ENCODE results near the gene NEUROD1. TPM values are rescaled to one million over a fixed set of nuclear protein-coding genes. Genes with fewer than 3 reads are reported as not detected.

The NEUROD1 gene
- polyA plus RNA-seq, 3 donors, result 0.05 TPM; not detected in 2

DNA sequence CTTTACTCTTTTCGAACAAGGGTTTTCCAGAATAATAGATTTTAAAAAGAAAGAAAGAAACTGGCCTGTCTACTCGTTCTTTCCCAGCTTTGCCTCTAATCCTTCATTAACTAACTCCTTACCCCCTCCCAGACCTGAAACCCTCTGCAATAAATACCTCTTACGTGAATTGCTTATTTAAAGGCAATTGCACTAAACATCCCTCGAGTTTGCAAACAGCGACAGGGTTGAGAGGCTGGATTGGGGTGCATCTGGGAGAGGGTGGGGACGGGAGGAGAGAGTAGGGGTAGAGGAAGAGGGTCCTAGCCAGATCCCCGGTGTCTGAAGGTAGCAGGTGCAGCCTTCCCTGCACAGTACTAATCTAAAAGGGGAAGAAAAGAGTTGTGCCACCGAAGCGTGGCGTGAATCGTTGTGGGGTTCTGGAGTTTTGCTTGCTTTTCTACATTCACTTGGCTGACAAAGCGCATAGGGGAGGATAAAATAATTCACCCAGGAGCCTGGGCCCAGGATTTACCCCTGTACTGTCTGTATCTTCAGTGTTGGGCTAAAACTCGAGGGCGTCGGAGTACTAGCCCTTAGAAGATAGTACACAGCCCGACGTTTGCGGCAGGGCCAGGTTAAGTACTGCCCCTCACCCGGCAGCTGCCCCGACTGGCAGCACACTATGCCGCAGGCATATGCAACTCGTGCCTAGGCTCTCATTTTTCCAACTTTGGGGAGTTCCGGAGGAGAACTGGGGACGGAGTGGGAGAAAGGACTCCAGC, 1.9 kb upstream of the NEUROD1 start:
- no peak for DNase-seq (ENCODE audit: extremely low read depth in 1 of 11, low read depth in 9 of 11, low spot score in 4 of 11)

DNA sequence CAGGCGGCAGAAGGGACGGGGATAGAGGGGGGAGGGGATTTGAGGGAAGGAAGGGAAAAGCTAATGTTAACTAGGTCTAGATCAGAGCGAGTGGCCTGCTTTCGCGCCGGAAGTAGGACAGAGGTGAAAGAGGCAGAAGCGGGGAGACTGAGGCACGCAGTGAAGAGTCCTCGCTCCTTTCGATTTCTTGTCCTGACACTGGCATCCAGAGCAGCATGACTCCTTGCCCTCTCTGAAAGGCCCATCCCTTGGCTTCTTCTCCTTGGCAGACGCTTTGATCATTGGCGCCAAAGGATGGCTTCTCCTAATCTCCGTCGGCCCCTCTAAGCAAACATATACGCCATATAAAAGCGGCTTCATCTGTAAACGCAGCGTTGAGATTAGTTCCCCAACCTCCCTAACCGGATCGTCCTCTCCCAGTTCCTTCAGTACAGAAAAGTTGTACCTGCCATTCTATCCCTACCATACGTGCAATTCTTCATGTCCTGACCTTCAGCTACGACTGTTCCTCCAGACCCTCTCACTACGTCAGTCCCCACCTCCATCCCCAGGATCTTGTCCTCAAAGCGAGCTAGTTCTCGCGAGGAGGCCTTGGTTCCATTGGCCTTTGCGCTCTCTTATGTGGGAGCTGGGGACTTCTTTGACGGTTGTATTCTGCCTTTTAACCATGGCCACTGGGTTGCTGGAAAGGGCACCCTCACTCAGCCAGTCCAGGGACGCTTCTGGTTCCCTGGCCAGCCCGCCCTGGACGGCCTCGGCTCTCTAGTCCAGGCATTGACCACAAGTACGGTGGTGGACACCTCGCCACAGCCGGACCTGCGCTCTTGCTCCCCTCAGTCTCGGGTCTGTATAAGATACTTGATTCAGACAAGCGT, 857 bp upstream of the NEUROD1 start:
- DNase-seq (ENCODE audit: extremely low read depth in 1 of 11, low read depth in 9 of 11, low spot score in 4 of 11), result no peak

GRCh38 chr2:181679544-181679979, 755 bp downstream of the NEUROD1 start:
- DNase-seq (ENCODE audit: extremely low read depth in 1 of 11, low read depth in 9 of 11, low spot score in 4 of 11), result no peak

GRCh38 chr2:181678861-181679543, 1.3 kb downstream of the NEUROD1 start:
- DNase-seq (ENCODE audit: extremely low read depth in 1 of 11, low read depth in 9 of 11, low spot score in 4 of 11), result no peak

DNA sequence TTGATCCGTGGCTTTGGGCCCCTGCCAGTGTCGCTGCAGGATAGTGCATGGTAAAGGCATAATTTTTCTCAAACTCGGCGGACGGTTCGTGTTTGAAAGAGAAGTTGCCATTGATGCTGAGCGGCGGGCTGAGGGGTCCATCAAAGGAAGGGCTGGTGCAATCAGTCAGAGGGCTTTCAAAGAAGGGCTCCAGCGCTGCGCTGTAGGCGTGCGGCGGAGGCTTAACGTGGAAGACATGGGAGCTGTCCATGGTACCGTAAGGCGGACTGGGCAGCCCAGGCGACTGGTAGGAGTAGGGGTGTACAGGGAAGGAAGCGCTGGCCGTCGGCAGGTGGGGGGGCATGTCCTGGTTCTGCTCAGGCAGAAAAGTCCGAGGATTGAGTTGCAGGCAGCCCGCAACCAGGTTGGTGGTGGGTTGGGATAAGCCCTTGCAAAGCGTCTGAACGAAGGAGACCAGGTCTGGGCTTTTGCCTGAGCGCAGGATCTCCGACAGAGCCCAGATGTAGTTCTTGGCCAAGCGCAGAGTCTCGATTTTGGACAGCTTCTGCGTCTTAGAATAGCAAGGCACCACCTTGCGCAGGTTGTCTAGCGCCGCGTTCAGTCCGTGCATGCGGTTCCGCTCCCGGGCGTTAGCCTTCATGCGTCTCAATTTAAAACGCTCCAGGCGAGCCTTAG, 2.3 kb downstream of the NEUROD1 start:
- DNase-seq (ENCODE audit: extremely low read depth in 1 of 11, low read depth in 9 of 11, low spot score in 4 of 11), result peak; percentile 74 to 93 (median 86)

DNA sequence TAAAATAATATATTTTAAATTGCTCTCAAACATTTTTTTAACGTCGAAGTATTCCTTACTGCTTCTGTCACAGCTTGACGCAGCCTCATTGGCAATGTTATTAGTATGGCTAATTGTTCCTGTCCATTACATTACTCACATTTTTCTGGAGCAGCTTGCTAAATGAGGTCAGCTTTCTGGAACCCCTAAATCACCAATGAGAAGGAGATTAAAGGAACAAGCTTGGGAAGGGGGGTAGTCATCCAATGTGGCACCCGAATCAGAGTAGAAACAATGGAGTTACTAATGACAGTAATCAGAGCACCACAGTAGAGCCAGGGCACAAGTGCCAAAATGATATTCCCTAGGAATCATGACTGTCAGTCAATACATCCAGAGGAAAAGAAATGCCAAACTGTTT, 5.1 kb downstream of the NEUROD1 start:
- DNase-seq (ENCODE audit: extremely low read depth in 1 of 11, low read depth in 9 of 11, low spot score in 4 of 11), result no peak

DNA sequence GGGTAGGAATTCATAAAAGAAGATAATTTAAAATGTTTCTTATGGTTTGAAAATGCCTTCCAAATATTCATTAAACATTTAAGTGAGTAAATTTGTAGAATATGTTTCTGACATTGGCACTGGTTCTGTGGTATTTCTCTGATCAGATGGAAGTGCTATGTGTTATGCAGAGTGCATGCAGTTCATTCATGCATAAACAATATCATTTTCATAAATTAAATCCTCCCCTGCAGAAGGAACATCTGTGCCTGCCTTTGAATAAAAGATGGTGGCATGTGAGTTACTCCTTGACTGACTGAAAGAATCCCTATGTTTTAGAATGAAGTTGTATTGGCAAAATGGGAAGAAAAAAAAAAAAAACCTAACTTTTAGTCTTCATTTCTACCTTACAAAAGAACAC, 5.9 kb downstream of the NEUROD1 start:
- no peak for DNase-seq (ENCODE audit: extremely low read depth in 1 of 11, low read depth in 9 of 11, low spot score in 4 of 11)

DNA sequence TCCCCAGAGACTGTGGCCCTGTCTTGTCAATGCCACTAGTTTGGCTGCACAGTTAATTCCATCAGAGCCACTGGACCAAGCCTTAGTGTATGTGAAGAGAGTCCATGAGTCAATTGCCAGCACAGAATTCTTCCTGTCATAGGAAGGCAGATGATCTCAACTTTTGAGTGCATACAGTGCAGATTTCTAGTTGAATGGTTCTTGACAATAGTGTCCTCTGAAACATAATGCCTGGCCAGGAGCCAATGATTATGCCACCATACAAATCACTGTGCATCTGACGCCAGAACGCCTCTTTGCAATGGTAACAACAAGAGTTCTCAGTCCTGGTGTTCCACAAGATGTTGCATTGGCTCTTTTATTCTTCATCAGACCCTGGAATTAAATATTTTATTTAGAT, 7.1 kb downstream of the NEUROD1 start:
- DNase-seq (ENCODE audit: extremely low read depth in 1 of 11, low read depth in 9 of 11, low spot score in 4 of 11), result no peak

DNA sequence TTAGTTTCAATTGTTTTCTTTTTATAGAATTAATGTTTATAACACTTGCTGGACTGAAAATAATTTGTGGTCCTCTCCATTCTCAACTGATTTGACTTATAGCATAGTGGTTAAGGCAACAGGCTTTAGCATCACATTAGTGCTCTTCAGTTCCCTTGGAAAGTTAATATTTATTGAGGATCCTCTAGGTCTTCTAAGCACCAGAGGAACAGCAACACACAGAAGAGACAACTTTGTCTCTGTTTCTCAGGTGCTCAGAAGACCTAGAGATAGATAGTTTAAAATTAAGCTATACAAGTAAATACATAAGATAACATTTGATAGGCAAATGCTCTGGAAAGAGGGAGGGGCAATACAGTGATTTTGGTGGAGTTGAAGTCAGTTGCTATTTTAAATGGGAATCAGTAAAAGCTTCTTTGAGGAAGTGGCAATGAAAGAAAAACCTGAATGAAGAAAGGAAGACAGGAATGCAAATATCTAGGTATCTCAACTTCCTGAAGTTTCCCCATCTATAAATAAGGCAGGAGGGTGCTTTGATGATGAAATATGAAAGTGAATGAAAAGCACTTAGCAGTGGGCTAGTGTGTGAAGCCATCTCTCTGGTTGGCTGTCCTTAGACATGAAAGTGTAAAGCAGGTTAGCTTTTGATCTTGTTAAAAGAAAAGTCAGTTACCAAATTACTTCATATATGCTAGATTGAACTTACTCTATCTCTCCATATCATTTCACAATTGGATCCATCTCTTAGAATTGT, 7.9 kb downstream of the NEUROD1 start:
- no peak for DNase-seq (ENCODE audit: extremely low read depth in 1 of 11, low read depth in 9 of 11, low spot score in 4 of 11)

- no peak for DNase-seq (ENCODE audit: extremely low read depth in 1 of 11, low read depth in 9 of 11, low spot score in 4 of 11)
Measured at GRCh38 chr2:181670632-181671031, 9.7 kb downstream of the NEUROD1 start.

GRCh38 chr2:181667234-181667633, 13.1 kb downstream of the NEUROD1 start:
- DNase-seq (ENCODE audit: extremely low read depth in 1 of 11, low read depth in 9 of 11, low spot score in 4 of 11), result no peak

DNA sequence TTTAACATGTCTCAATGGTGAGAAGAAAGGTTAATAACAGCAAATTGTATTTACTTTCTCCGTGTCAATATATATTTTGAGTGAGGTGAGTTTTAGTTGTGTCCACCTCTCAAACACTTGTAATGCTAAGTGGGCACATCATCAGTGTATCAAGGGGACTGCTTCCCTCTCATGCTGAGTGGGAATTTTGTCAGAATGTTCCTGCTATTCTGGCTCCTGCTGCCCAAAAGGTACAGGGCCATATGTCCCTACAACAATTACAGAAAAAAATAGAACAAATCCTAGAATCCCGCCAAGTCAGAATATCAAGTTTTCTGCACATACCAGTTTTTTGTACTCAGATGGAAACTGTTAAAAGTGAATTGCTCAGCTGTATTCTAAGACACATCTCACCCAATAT, 18.0 kb downstream of the NEUROD1 start:
- DNase-seq (ENCODE audit: extremely low read depth in 1 of 11, low read depth in 9 of 11, low spot score in 4 of 11), result no peak

GRCh38 chr2:181660181-181660580, 20.1 kb downstream of the NEUROD1 start:
- DNase-seq (ENCODE audit: extremely low read depth in 1 of 11, low read depth in 9 of 11, low spot score in 4 of 11), result no peak

DNA sequence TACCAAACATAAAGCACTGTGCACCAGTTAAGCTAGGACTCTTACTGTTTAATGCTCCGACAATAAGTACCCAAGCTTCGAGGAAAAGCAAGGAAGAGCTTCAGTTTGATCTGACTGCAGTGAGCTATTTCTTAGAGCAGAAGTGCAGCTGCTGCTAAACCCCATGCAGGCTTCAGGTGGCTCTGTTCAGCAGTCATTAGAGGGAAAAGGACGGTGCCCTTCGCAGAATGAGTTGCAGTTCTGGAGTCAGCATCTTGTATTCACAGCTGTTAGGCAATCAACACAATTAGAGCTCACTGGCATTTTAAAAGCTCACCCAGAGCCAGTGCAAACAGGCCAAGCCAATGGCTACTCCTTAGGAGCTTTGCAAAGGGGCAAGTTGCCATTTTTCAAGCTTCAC, 21.9 kb downstream of the NEUROD1 start:
- no peak for DNase-seq (ENCODE audit: extremely low read depth in 1 of 11, low read depth in 9 of 11, low spot score in 4 of 11)

GRCh38 chr2:181657379-181657778, 22.9 kb downstream of the NEUROD1 start:
- DNase-seq (ENCODE audit: extremely low read depth in 1 of 11, low read depth in 9 of 11, low spot score in 4 of 11), result no peak

DNA sequence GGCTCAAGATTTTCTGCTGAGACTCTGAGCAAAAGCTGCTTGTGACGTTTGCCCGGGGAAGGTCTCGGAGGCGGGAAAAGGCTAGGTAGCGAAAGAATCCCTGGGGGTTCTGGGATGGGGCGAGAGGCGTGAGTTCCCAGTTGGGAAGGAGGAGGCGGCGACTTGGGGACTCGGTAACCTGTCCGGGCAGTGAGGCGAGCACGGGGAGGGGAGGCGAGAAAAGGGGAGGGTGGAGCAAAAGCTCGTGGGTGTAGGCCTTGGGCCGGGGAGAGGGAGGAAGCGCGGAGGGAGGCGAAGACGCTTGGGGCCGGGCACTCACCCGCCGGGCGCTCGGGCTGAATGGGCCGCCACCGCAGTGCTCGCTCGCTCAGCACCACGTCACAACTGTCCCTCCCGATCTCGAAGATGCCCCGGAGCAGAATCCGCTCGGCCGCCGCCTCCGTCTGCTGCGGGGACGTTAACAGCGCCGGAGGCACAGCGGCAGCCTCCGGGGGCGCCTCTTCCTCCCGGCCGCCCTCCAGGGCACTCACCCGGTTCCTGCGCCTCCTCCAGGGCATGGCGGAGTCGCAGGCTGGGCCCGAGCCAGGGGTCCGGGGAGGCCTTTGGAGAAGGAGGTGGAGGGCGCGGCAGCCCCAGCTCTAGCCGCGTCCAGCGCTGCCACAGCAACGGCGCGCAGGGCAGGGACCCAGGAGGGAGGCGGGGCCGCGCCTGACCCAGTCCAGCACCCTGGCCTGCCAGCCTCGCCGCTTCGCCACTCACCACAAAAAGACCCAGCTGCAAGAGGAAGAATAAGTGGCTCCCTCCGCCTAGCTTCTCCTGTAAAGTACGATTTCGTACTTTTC, 23.6 kb downstream of the NEUROD1 start, which contains the start of gene CERKL:
Gene CERKL, minus strand, starts transcription at position 656 of the 842 bp plus-strand sequence. Its CDS starts 99 bp downstream, at position 557.
- DNase-seq (ENCODE audit: extremely low read depth in 1 of 11, low read depth in 9 of 11, low spot score in 4 of 11), result peak in 6 of 11 donors; percentile 11 to 37 (median 22)

GRCh38 chr2:181655519-181655918, 24.8 kb downstream of the NEUROD1 start:
- no peak for DNase-seq (ENCODE audit: extremely low read depth in 1 of 11, low read depth in 9 of 11, low spot score in 4 of 11)
